ENCODE results near the gene FAM98A. TPM values are rescaled to one million over a fixed set of nuclear protein-coding genes. Genes with fewer than 3 reads are reported as not detected.

Gene FAM98A
- total RNA-seq, 1 experiment from 2014 or later: 91.1 TPM

- ChIA-PET CTCF (interaction anchor here (1.0 to 1.6 kb wide), 3 partner anchors 9 to 63 kb away, joined by 3 to 5 read pairs (median 4); partner anchors contain the start of gene FAM98A), POLR2A (no interaction called here)
- TF ChIP-seq, protein P1, sequence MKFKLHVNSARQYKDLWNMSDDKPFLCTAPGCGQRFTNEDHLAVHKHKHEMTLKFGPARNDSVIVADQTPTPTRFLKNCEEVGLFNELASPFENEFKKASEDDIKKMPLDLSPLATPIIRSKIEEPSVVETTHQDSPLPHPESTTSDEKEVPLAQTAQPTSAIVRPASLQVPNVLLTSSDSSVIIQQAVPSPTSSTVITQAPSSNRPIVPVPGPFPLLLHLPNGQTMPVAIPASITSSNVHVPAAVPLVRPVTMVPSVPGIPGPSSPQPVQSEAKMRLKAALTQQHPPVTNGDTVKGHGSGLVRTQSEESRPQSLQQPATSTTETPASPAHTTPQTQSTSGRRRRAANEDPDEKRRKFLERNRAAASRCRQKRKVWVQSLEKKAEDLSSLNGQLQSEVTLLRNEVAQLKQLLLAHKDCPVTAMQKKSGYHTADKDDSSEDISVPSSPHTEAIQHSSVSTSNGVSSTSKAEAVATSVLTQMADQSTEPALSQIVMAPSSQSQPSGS (CRISPR knock-in tag; IDR thresholded peaks at IDR 0.05; ENCODE audit: borderline replicate concordance, low read depth): no peak
- TF ChIP-seq ZNF416 (CRISPR knock-in tag; IDR thresholded peaks at IDR 0.05) (no peak), ATF1 (CRISPR knock-in tag; IDR thresholded peaks at IDR 0.05) (no peak), ZNF671 (CRISPR knock-in tag; IDR thresholded peaks at IDR 0.05) (no peak), ZNF232 (CRISPR knock-in tag; IDR thresholded peaks at IDR 0.05) (no peak), ZMAT4 (CRISPR knock-in tag; IDR thresholded peaks at IDR 0.05) (no peak), TEAD1 (CRISPR knock-in tag; IDR thresholded peaks at IDR 0.05) (no peak), E2F1 (CRISPR knock-in tag; IDR thresholded peaks at IDR 0.05) (no peak)
- TF ChIP-seq, protein P2, sequence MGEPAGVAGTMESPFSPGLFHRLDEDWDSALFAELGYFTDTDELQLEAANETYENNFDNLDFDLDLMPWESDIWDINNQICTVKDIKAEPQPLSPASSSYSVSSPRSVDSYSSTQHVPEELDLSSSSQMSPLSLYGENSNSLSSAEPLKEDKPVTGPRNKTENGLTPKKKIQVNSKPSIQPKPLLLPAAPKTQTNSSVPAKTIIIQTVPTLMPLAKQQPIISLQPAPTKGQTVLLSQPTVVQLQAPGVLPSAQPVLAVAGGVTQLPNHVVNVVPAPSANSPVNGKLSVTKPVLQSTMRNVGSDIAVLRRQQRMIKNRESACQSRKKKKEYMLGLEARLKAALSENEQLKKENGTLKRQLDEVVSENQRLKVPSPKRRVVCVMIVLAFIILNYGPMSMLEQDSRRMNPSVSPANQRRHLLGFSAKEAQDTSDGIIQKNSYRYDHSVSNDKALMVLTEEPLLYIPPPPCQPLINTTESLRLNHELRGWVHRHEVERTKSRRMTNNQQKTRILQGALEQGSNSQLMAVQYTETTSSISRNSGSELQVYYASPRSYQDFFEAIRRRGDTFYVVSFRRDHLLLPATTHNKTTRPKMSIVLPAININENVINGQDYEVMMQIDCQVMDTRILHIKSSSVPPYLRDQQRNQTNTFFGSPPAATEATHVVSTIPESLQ (CRISPR knock-in tag; IDR thresholded peaks at IDR 0.05): no peak
- TF ChIP-seq, protein P3, sequence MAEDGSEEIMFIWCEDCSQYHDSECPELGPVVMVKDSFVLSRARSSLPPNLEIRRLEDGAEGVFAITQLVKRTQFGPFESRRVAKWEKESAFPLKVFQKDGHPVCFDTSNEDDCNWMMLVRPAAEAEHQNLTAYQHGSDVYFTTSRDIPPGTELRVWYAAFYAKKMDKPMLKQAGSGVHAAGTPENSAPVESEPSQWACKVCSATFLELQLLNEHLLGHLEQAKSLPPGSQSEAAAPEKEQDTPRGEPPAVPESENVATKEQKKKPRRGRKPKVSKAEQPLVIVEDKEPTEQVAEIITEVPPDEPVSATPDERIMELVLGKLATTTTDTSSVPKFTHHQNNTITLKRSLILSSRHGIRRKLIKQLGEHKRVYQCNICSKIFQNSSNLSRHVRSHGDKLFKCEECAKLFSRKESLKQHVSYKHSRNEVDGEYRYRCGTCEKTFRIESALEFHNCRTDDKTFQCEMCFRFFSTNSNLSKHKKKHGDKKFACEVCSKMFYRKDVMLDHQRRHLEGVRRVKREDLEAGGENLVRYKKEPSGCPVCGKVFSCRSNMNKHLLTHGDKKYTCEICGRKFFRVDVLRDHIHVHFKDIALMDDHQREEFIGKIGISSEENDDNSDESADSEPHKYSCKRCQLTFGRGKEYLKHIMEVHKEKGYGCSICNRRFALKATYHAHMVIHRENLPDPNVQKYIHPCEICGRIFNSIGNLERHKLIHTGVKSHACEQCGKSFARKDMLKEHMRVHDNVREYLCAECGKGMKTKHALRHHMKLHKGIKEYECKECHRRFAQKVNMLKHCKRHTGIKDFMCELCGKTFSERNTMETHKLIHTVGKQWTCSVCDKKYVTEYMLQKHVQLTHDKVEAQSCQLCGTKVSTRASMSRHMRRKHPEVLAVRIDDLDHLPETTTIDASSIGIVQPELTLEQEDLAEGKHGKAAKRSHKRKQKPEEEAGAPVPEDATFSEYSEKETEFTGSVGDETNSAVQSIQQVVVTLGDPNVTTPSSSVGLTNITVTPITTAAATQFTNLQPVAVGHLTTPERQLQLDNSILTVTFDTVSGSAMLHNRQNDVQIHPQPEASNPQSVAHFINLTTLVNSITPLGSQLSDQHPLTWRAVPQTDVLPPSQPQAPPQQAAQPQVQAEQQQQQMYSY (CRISPR knock-in tag; IDR thresholded peaks at IDR 0.05): no peak
- Mint-ChIP-seq H3K36me3 (peaks cover 54% of the 10 kb centered on the region), H3K27me3 (ENCODE audit: low read depth) (no peaks in the 10 kb centered on the region), H3K4me3 (peak overlapping the region; percentile 50), H3K4me1 (peaks cover 73% of the 10 kb centered on the region), H3K27ac (peak overlapping the region; percentile 98), H3K9me3 (peaks cover 40% of the 10 kb centered on the region)
- DNase-seq (ENCODE audit: low spot score) (no peak), ATAC-seq (no peak)
These were observed 8.8 kb upstream of the FAM98A start for GRCh38 chr2:33607905-33608304.

- Mint-ChIP-seq H3K4me1 (peaks cover 72% of the 10 kb centered on the region), H3K36me3 (peaks cover 47% of the 10 kb centered on the region), H3K9me3 (peaks cover 38% of the 10 kb centered on the region), H3K27ac (peak overlapping the region; percentile 98), H3K27me3 (ENCODE audit: low read depth) (no peaks in the 10 kb centered on the region), H3K4me3 (peak overlapping the region; percentile 50)
- ATAC-seq: peak; percentile 94
- peak; percentile 73 for DNase-seq (ENCODE audit: low spot score)
- TF ChIP-seq ELF4 (CRISPR knock-in tag; IDR thresholded peaks at IDR 0.05; ENCODE audit: low read depth): no peak
- no peak for TF ChIP-seq ZNF219 (CRISPR knock-in tag; IDR thresholded peaks at IDR 0.05; ENCODE audit: borderline replicate concordance)
- TF ChIP-seq ZBTB21 (CRISPR knock-in tag; IDR thresholded peaks at IDR 0.05; ENCODE audit: borderline replicate concordance): no peak
- POLR2A ChIA-PET: no interaction called here
- CTCF ChIA-PET: interaction anchor here (1.0 to 1.2 kb wide), 3 partner anchors 8 to 63 kb away, joined by 3 to 5 read pairs (median 3); partner anchors contain the start of gene FAM98A
These were observed 8.2 kb upstream of the FAM98A start for GRCh38 chr2:33607251-33607721.

DNA sequence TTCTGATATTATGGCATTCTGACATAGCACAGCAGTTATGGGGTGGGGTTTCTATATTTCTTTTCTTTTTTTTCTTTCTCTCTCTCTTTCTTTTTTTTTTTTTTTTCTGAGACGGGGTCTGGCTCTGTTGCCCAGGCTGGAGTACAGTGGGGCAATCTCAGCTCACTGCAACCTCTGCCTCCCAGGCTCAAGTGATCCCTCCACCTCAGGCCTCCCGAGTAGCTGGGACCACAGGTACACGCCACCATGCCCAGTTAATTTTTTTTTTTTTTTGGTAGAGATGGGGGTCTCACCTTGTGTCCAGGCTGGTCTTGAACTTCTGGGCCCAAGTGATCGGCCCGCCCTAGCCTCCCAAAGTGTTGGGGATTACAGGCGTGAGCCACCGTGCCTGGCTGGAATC lies 7.5 kb upstream of the FAM98A start:
- peaks cover 74% of the 10 kb centered on the region for H3K4me1 Mint-ChIP-seq
- H3K27me3 Mint-ChIP-seq (ENCODE audit: low read depth): no peaks in the 10 kb centered on the region
- H3K27ac Mint-ChIP-seq: peak overlapping the region; percentile 98
- CTCF ChIA-PET: interaction anchor here (1.2 kb wide), 1 partner anchor 23 kb away, joined by 3 read pairs; no protein-coding TSS in a partner anchor
- peaks cover 31% of the 10 kb centered on the region for H3K9me3 Mint-ChIP-seq
- POLR2A ChIA-PET: no interaction called here
- DNase-seq (ENCODE audit: low spot score): no peak
- TF ChIP-seq ZNF121 (CRISPR knock-in tag; IDR thresholded peaks at IDR 0.05): peak; percentile 97
- TF ChIP-seq KAT7 (CRISPR knock-in tag; IDR thresholded peaks at IDR 0.05; ENCODE audit: borderline replicate concordance): no peak
- H3K4me3 Mint-ChIP-seq: no peak overlapping the region
- no peak for ATAC-seq
- H3K36me3 Mint-ChIP-seq: peaks cover 41% of the 10 kb centered on the region

Data from WTC11 (cell line).